ENCODE measurements around the gene CCSAP.

CCSAP gene

GRCh38 chr1:229365569-229365968 lies 22.7 kb upstream of the CCSAP start:
- TF ChIP-seq CTCF (IDR thresholded peaks at IDR 0.05) = no peak
- no peak for DNase-seq (ENCODE audit: low spot score)
- no peak overlapping the region for H3K27ac ChIP-seq
- H3K4me3 ChIP-seq = no peak overlapping the region

DNA sequence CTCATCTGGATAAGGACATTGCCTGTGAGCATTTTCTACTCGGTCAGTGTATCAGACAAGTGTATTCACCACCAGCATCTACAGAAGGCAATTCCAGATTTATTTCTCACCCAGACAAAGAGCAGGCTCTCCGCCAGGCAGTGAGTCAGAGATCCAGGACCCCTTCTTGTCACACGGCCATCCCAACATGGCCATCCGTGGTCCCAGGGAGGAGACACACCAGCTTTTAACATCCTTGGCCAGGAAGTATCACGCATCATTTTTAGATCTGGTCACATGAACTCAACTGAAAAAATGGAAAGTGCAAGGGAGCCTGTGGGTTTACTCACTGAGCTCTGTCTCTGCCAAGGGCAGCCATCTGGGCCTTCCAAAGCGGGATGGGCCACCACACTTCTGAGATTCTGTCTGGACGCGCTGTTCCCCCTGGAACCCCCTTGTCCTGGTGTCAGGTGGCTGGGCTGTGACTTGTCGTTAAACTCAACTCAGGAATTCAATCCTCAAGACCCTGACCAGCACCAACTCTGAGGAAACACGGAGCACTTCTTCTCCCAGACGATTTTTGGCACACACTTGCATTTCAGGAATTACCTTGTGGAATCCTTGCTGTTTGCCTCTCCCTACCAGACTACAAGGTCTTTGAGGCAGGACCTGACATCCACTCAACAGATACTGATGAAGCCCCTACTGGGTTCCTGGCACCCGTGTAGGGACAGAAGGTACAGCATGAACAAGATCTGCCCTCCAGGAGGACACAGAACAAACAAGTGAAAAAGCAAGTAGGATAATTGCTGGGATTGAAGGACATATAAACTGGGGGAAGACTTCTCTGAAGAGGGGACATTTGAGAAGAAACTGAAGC lies 21.6 kb upstream of the CCSAP start:
- TF ChIP-seq CTCF (IDR thresholded peaks at IDR 0.05) = no peak
- no peak for DNase-seq (ENCODE audit: low spot score)
- no peak overlapping the region for H3K4me3 ChIP-seq
- no peak overlapping the region for H3K27ac ChIP-seq

DNA sequence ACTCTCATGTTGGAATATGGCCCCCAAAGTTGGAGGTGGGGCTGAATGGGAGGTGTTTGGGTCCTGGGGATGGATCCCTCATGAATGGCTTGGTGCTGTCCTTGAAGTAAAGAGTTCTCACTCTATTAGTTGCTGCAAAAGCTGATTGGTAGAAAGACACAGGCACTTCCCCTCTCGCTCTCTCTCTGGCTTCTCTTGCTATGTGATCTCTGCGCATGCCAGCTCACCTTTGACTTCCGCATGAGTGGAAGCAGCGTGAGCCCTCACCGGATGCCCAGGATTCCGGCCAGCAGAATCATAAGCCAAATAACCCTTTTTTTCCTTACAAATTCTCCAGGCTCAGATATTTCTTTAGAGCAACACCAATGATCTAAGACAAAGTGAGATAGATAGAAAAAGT lies 20.9 kb upstream of the CCSAP start:
- Histone ChIP-seq H3K4me3 (no peak overlapping the region), H3K27ac (no peak overlapping the region)
- TF ChIP-seq CTCF (IDR thresholded peaks at IDR 0.05) = no peak
- DNase-seq (ENCODE audit: low spot score) = no peak

DNA sequence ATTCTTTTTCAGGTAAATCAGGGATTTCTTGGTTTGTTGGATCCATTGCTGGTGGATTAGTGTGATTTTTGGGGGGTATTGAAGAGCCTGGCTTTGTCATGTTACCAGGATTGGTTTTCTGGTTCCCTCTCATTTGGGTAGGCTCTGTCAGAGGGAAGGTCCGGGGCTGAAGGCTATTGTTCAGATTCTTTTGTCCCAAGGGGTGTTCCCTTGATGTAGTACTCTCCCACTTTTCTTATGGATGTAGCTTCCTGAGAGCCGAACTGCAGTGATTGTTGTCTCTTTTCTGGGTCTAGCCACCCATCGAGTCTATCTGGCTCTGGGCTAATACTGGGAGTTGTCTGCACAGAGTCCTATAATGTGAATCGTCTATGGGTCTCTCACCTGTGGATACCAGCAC lies 17.6 kb upstream of the CCSAP start:
- no peak for TF ChIP-seq CTCF (IDR thresholded peaks at IDR 0.05)
- no peak overlapping the region for H3K4me3 ChIP-seq
- no peak overlapping the region for H3K27ac ChIP-seq
- DNase-seq (ENCODE audit: low spot score) = no peak

DNA sequence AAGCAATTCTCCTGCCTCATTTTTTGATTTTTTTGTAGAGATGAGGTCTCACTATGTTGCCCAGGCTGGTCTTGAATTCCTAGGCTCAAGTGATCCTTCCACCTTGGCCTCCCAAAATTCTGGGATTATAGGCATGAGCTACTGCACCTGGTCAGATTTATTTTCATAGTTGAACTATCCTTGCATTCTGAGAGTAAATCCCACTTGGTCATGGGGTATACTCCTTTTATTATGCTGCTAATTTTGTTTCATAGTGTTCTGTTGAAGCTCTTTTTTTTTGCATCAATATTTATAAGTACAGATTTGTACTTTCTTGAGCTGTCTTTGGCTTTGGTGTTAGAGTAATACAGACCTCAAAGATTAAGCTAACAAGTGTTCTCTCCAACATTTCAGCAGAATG lies 12.8 kb upstream of the CCSAP start:
- no peak for DNase-seq (ENCODE audit: low spot score)
- H3K27ac ChIP-seq = no peak overlapping the region
- no peak overlapping the region for H3K4me3 ChIP-seq
- no peak for TF ChIP-seq CTCF (IDR thresholded peaks at IDR 0.05)

DNA sequence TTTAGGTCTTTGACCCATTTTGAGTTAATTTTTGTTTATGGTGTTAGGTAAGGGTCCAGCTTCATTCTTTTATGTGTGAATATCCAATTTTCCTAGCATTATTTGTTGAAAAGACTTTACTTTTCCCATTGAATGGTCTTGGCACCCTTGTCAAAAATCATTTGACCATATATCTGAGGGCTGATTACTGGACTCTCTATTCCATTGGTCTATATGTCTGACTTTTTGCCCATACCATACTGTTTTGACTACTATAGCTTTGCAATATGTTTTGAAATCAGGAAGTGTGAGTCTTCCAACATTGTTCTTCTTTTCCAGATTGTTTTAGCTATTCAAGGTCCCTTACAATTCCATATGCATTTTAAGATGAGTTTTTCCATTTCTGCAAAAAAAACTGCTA lies 11.4 kb upstream of the CCSAP start:
- no peak for DNase-seq (ENCODE audit: low spot score)
- H3K4me3 ChIP-seq = no peak overlapping the region
- no peak for TF ChIP-seq CTCF (IDR thresholded peaks at IDR 0.05)
- H3K27ac ChIP-seq = no peak overlapping the region

DNA sequence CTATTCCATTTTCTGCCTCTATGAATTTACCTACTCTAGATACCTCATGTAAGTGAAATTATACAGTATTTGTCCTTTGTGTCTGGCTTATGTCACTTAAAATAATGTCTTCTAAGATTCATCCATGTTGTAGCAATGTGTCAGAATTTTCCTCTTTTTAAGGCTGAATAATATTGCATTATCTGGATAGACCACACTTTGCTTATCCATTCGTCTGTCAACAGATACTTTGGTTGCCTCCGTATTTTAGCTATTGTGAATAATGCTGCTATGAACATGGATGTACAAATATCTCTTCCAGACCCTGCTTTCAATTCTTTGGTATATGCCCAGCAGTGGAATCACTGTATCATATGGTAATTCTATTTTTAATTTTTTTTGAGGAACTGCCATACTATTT lies 10.1 kb upstream of the CCSAP start:
- no peak for TF ChIP-seq CTCF (IDR thresholded peaks at IDR 0.05)
- Histone ChIP-seq H3K27ac (no peak overlapping the region), H3K4me3 (no peak overlapping the region)
- DNase-seq (ENCODE audit: low spot score) = no peak

Data from coronary artery (tissue), 2 donors.